ENCODE measurements around the gene POLDIP3. TPM values are rescaled to one million over a fixed set of nuclear protein-coding genes. Genes with fewer than 3 reads are reported as not detected.
A peak's percentile ranks its signal among the peaks of the same experiment; 100 is the strongest.

The POLDIP3 gene
- total and polyA plus RNA-seq, 8 donors = 21.6 to 60.8 (median 34.8) TPM

DNA sequence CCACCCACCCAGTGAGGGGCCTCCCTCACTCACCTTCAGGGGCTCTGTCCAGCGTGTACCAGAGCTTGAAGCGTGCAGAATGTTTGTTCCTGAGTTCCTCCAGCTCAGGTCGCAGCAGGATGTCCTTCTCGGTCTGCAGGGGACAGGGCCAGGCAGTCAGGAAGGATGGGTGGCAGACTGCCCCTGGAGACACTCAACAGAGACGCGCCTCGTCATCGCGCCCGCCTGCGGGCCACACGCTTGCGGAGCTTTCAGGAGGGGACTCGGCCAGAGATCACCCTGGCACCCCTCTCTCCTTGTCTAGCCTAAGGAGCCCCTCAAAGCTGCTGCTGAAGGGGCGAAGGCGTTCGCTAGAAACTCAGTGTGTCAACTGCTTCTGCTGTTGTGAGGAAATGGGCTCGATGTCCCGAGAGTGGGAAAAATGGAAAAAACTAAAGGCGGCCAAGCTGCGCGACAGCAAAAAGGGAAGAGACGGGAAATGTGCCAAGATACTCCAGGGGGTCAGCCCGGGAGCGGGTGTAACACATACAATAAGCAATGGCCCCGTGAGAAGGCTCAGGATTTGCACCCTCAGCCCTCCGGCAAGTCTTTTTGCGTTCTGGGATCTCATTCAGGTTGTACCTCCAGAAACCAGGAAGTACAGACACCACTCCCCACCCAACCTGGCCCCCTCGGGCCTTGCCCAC is 9.2 kb upstream of the POLDIP3 start:
- peak in 1 of 2 donors; percentile 36 for DNase-seq
- peaks cover 21 to 47% (median 41%) of the 10 kb centered on the region in 4 donors for H3K4me1 ChIP-seq
- WGBS, 5 donors = 54 to 73% (median 67%) methylated on average over 29 of the region's 29 CpGs
- H3K27me3 ChIP-seq = no peaks in the 10 kb centered on the region
- peaks cover 47 to 89% (median 83%) of the 10 kb centered on the region in 4 donors for H3K36me3 ChIP-seq
- H3K9me3 ChIP-seq = no peaks in the 10 kb centered on the region
- intact Hi-C loops (cut with DNase I; ENCODE audit: low total_unique reads) = no loop called here
- no peak for TF ChIP-seq POLR2A (IDR thresholded peaks at IDR 0.05)
- no peak overlapping the region for H3K4me3 ChIP-seq
- peak overlapping the region; percentile 44 to 75 (median 66) for H3K27ac ChIP-seq

GRCh38 chr22:42623301-42623751 is 8.6 kb upstream of the POLDIP3 start:
- peak overlapping the region; percentile 44 to 75 (median 66) for H3K27ac ChIP-seq
- no peaks in the 10 kb centered on the region for H3K27me3 ChIP-seq
- peak; percentile 52 to 78 for DNase-seq
- H3K4me3 ChIP-seq = no peak overlapping the region
- H3K4me1 ChIP-seq = peaks cover 21 to 47% (median 41%) of the 10 kb centered on the region in 4 donors
- no peaks in the 10 kb centered on the region for H3K9me3 ChIP-seq
- TF ChIP-seq EP300 (IDR thresholded peaks at IDR 0.05) (no peak), CTCF (IDR thresholded peaks at IDR 0.05) (no peak), POLR2A (IDR thresholded peaks at IDR 0.05) (no peak), POLR2AphosphoS5 (IDR thresholded peaks at IDR 0.05) (peak in 1 of 3 donors; percentile 26)
- 33 to 73% (median 47%) methylated on average over 3 to 18 of the region's 18 CpGs for WGBS, 5 donors
- intact Hi-C loops (cut with DNase I; ENCODE audit: low total_unique reads) = no loop called here
- peaks cover 43 to 86% (median 80%) of the 10 kb centered on the region in 4 donors for H3K36me3 ChIP-seq

DNA sequence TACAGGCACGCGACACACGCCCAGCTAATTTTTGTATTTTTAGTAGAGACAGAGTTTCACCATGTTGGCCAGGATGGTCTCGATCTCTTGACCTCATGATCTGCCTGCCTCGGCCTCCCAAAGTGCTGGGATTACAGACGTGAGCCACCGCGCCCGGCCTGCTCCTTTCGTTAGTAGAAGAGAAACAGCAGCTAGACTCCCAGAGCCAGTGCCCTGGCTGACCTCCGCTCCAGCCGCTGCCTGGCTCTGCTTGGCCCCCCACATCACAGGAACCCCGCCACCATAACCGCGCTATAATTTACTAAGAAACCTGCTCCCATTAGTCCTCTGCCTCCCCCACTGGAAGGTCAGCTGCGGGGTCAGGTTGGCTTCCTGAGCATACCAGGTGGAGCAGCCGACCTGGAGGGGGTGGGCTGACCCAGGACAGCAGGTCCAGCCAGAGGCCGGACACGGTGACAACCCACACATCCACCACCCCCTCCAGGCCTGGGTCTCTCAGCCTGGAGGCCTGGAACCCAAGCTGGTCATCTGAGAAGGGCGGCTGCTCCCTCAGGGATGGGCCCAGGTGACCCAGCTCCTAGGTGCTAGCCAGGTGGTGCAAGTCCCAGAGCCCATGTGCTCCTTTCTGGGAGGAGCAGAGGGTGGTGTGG is 7.5 kb upstream of the POLDIP3 start:
- peak overlapping the region in 4 of 5 donors; percentile 2 to 75 (median 66) for H3K27ac ChIP-seq

DNA sequence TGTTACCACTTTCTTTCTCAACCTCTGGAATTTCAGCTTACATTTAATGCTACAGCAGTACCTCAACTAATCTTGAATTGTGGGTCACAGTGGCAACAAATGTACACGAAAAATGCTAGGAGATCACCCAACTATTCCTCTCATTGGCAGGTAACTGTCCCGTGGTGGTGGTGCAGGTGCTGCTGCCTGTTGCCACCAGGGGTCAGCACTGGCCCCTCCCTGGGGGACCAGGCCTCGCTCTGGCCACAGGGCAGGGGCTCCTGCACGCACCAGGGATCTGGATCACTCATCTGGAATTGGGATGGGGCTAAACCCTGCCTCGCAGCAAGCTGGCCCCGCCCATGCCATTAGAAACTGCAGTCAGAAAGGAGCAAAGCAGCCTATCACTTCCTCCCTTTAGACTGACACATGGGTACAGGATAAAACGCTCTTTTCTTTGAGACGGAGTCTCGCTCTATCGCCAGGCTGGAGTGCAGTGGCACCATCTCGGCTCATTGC is 6.9 kb upstream of the POLDIP3 start:
- no peaks in the 10 kb centered on the region for H3K27me3 ChIP-seq
- no peaks in the 10 kb centered on the region for H3K9me3 ChIP-seq
- TF ChIP-seq POLR2A (IDR thresholded peaks at IDR 0.05) (no peak), CTCF (IDR thresholded peaks at IDR 0.05) (peak in 5 of 7 experiments; percentile 84 to 93 (median 87)), POLR2AphosphoS5 (IDR thresholded peaks at IDR 0.05) (peak in 2 of 3 donors; percentile 22 to 65)
- 39 to 48% (median 43%) methylated on average over 11 of the region's 11 CpGs for WGBS, 5 donors
- H3K4me1 ChIP-seq = peaks cover 23 to 62% (median 53%) of the 10 kb centered on the region in 4 donors
- H3K27ac ChIP-seq = peak overlapping the region; percentile 2 to 75 (median 58)
- intact Hi-C loops (cut with DNase I; ENCODE audit: low total_unique reads) = no loop called here
- H3K4me3 ChIP-seq = no peak overlapping the region
- peak; percentile 78 to 84 for DNase-seq
- H3K36me3 ChIP-seq = peaks cover 25 to 68% (median 62%) of the 10 kb centered on the region in 4 donors

More for the DNA sequence above, 7.5 kb upstream of the POLDIP3 start:
- Histone ChIP-seq H3K4me3 (no peak overlapping the region), H3K4me1 (peaks cover 21 to 56% (median 47%) of the 10 kb centered on the region in 4 donors), H3K9me3 (no peaks in the 10 kb centered on the region), H3K27me3 (no peaks in the 10 kb centered on the region), H3K36me3 (peaks cover 31 to 74% (median 69%) of the 10 kb centered on the region in 4 donors)
- no peak for DNase-seq
- TF ChIP-seq POLR2A (IDR thresholded peaks at IDR 0.05) (no peak), POLR2AphosphoS5 (IDR thresholded peaks at IDR 0.05) (no peak), EP300 (IDR thresholded peaks at IDR 0.05) (no peak), CTCF (IDR thresholded peaks at IDR 0.05) (no peak)
- WGBS, 5 donors = 74 to 86% (median 83%) methylated on average over 13 to 20 of the region's 20 CpGs
- intact Hi-C loops (cut with DNase I; ENCODE audit: low total_unique reads) = no loop called here
